ENCODE measurements around the gene ALOX12B.

Gene ALOX12B

GRCh38 chr17:8044819-8045810 is 42.4 kb downstream of the ALOX12B start:
- no peak for DNase-seq (ENCODE audit: low read depth)

GRCh38 chr17:8041979-8042378 is 45.5 kb downstream of the ALOX12B start:
- DNase-seq (ENCODE audit: low read depth), result no peak

- DNase-seq (ENCODE audit: low read depth), result peak; percentile 74
Observed at GRCh38 chr17:8041249-8041928, 46.1 kb downstream of the ALOX12B start.

- DNase-seq (ENCODE audit: low read depth), result no peak
Observed at GRCh38 chr17:8039611-8040168, 47.8 kb downstream of the ALOX12B start.

- DNase-seq (ENCODE audit: low read depth), result no peak
Observed at GRCh38 chr17:8038954-8039610, 48.4 kb downstream of the ALOX12B start, which contains the start of gene ALOX15B. Gene ALOX15B, plus strand, starts transcription at chr17:8039059. Its CDS starts 97 bp downstream, at chr17:8039156.

- DNase-seq (ENCODE audit: low read depth), result no peak
Observed at GRCh38 chr17:8032442-8032841, 55.1 kb downstream of the ALOX12B start.

- DNase-seq (ENCODE audit: low read depth), result no peak
Observed at GRCh38 chr17:8031950-8032349, 55.6 kb downstream of the ALOX12B start.

- DNase-seq (ENCODE audit: low read depth), result no peak
Observed at GRCh38 chr17:8031261-8031661, 56.3 kb downstream of the ALOX12B start.

- peak; percentile 78 for DNase-seq (ENCODE audit: low read depth)
Observed at GRCh38 chr17:8029121-8029520, 58.4 kb downstream of the ALOX12B start.

GRCh38 chr17:8025176-8025911 is 62.2 kb downstream of the ALOX12B start:
- DNase-seq (ENCODE audit: low read depth), result no peak

GRCh38 chr17:8024161-8024560 is 63.4 kb downstream of the ALOX12B start:
- peak; percentile 16 for DNase-seq (ENCODE audit: low read depth)
